Ramos (cell line): ENCODE data around the gene HSDL2.
"Not testable (repeated sequence)": the region's sequence is repeated elsewhere in the genome, so short reads cannot be mapped to it uniquely, and the experiment has no call there.

ENCODE experiments used
- in situ Hi-C: fragments of 300-500 bp; cut with MboI; formaldehyde crosslinking; loops from one replicate; pipeline ENCODE4 v1.14.3; 2022; ENCODE audit warnings: low sequenced_read_pairs; ENCODE audit not compliant: unreplicated experiment

HSDL2 gene

GRCh38 chr9:112489876-112490666 lies 110.2 kb downstream of the HSDL2 start:
- in situ Hi-C loops: loop anchor here (10.0 kb wide), 1 partner anchor 295 kb away; no protein-coding TSS in a partner anchor

GRCh38 chr9:112493393-112494137 lies 113.7 kb downstream of the HSDL2 start:
- in situ Hi-C loops: no loop called here

DNA sequence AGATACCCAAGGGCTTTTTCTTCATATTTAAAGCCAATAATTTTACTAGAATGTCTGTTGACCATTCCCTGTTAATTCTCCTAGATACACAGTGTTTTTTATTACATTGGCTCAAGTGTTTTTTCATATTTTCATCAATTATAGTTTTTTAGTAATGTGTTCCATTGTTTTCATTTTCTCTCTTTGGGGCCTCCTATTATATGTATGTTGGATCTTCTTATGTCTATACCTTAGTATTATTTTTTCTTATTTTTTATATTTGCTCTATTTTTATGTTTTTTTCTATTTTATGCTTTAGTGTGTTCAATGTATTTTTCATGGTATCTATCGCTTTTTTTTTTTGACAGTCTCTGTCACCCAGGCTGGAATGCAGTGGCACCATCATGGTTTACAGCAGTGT lies 114.2 kb downstream of the HSDL2 start:
- in situ Hi-C loops: no loop called here

- in situ Hi-C loops: no loop called here
Measured at GRCh38 chr9:112495614-112496013, 115.7 kb downstream of the HSDL2 start.

- in situ Hi-C loops: no loop called here
Measured at GRCh38 chr9:112496074-112496722, 116.3 kb downstream of the HSDL2 start.

- in situ Hi-C loops: no loop called here
Measured at GRCh38 chr9:112500842-112501241, 120.9 kb downstream of the HSDL2 start.

DNA sequence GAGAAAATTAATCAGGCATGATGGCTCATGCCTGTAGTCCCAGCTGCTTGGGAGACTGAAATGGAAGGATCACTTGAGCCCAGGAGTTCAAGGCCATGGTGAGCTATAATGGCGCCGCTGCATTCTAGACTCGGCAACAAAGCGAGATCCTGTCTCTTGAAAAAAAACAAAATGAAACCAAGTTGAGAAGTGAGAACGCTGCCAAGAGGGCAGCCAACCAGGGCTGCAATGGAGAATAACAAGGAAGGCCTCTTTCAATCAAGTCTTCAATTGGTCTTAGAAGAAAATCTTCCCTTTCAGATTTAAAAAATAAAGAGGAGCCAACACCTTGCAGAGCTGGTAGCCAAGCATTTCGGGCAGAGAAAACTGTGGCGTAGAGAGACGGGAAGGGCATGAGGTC lies 121.4 kb downstream of the HSDL2 start:
- in situ Hi-C loops: no loop called here

DNA sequence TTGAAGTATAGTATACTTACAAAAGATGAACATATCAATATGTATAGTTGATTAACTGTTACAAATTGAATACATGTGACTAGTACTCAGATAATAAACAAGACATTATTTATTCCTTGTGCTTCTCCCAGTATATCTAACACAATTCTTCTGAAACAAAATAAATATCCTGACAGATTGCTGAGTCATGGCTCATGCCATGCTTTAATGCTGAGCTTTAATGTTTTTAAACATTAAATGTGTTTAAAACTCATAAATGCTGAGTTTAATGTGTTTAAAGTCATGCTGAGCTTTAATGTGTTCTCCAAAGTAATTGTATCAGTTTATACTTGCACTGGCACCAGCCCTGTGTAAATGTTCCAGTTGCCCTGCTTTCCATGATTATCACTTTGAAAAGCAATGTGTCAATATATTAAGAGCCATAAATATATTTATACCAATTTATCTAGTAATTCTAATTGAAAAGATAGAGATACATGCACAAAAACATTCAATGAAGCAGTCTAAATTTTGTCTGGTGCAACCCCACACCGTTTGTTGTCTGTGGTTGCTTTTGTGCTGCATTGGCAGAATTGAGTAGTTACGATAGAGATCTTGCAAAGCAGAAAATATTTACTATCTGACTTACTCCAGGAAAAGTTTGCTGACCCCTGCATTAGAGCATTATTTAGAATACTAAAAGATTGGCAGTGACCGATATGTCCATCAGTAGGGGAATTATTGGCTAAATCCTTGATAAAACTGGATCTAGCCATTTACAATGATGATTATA lies 122.5 kb downstream of the HSDL2 start:
- in situ Hi-C loops: no loop called here

DNA sequence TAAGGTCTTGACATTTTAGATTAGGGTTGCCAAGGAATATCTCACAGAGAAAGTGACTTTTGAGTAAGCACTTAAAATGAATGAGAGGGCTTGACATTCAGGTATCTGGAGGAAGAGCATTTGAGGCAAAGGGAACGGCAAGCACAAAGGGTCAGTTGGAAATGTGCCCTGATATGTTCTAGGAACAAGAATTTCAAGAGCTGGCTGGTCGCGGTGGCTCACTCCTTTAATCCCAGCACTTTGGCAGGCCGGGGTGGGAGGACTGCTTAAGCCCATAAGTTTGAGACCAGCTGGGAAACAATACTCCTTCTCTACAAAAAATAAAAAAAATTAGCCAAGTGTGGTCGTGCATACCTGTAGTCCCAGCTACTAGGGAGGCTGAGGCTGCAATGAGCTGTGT lies 123.3 kb downstream of the HSDL2 start:
- in situ Hi-C loops: no loop called here

DNA sequence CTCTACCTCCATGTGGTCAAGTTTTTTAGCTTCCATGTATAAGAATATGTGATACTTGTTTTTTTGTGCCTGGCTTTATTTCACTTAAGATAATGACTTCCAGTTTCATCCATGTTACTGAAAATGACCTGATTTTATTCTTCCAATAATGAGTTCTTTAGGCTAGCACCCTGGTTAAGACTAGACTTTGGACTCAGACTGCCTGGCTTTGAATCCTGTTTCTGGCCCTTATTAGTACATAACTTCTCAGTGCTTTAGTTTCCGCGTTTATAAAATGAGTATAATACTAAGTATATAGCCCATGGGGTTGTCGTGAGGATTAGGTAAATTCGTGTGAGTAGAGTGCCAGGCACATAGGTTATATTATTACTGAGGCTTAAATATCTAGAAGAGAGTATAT lies 125.2 kb downstream of the HSDL2 start:
- in situ Hi-C loops: no loop called here

DNA sequence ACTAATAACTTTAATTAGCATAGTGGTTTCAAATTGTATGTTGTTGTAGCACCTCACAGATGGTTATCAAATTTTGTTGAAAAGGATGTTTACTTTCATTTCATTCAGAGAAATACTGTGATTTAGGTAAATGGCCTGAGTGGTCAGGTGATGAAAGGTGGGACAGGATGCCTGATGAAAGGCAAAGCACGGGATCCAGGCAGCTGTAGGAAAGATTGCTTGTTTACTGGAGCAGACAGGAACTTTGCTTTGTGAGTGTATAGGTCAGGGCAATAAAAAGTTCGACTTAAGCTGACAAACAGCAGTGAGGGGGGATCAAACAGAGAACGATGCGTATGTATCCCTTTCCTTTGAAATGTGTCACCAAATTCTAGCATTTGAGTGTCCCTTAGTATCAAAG lies 125.7 kb downstream of the HSDL2 start:
- in situ Hi-C loops: no loop called here

DNA sequence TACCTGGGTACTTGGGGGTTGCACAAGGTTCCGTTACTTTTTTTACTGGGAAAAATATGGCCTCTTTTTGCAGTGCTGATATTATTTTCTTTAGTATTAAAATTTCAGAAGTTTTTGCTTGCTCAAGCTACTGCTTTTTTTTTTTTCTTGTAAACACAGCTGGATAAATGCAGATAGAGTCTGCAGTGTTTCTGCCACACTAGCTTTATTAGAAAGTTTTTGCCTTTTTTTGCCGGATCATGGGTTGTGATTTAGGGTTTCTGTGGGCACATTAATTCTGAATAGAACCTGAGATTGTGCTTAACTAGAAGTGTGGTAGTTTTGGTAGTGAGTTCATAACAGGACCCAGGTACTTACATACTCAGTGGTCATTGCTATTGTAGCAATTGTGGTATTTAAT lies 126.7 kb downstream of the HSDL2 start:
- in situ Hi-C loops: no loop called here

- in situ Hi-C loops: no loop called here
Measured at GRCh38 chr9:112507001-112507680, 127.2 kb downstream of the HSDL2 start.

DNA sequence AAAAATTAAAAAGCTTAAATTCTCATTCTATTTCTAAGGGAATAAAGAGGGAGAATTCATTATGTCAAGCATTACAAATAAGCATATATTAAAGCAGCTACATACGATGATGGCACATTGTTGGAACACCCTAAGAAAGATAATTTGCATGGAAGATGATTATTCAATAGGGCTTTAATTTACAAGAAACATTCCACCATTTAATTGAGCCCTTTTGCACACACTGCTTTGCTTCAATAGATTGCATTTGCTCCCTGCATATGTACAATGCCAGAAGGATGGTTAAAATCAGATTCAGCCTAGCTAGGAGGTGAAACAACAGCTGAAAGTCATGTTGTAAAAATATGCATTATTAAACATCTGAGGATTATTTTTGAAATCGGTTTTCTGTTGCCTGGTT lies 128.5 kb downstream of the HSDL2 start:
- in situ Hi-C loops: no loop called here

DNA sequence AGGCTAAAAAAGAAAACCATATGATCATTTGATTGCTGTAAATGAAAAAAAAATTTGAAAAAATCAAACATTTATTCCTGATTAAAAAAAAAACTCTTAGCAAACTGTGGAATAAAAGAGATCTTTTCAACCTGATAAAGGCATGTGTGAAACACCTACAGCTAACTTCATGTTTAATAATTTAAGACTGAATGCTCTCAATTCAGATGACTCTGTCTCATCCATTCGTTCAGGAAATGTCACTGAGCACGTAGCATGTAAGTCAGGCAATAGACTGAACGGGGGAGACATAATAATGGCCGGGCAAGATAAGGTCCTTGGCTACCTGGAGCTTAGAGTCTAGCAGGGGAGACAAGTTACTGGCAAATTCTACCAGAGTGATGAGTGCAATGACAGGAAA lies 132.5 kb downstream of the HSDL2 start:
- in situ Hi-C loops: not testable (repeated sequence)

DNA sequence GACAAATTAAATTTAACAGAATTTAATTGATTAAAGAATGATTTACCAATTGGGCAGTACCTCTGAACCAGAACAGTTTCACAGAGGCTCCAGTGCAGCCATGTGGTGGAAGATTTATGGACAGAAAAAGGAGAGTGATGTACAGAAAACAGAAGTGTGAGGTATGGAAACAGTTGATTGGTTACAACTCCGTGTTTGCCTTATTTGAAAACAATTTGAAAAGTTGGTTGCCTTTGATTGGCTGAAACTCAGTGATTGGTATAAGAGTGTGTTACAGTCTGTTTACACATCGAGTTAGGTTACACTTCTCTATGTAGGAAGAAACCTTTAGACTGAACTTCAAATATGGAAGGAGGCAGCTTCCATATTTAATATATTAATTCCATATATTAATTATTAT lies 136.9 kb downstream of the HSDL2 start:
- in situ Hi-C loops: no loop called here

DNA sequence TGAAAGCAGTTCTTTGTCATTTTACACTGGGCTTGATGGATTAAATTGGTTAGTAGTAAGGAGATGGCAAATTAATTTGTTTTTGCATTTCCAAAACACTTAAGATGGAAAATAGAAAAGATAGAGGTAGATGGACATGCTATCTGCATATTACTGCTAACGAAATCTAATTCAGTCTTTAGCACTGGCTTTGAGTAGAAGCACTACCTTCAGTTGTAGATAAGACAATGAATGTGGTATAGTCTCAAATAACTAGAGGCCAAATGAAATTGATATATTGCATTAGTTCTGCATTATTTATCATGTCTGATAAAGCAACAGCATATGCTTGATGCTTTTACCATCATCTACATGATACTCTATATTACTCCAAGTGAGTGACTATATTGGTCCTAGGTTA lies 140.2 kb downstream of the HSDL2 start:
- in situ Hi-C loops: no loop called here

DNA sequence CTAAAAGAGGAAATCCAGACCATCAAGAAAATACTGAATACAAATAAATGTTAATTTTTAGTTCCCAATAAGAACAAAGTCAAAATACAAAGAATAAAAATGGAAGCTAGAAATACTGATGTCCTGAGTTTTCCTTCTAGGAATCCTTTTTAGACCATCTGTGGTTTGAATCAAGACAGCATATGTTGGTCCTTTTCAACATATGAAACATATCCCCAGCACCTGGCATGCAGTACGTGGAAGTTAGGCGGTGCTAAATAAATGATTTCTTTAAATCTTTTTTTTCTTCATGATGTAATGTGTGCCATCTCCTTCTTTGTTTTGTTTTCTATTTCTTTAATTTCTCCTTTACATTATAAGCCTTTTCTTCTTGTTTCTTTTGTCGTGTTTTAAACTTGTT lies 140.7 kb downstream of the HSDL2 start:
- in situ Hi-C loops: no loop called here
